LNCAP (cell line): ENCODE data around the gene CCN6.

Source experiments
- TF ChIP-seq, protein P1 (sequence below): fragments of 450-650 bp; IDR thresholded peaks from 2 replicates; pipeline ENCODE4 v1.5.1; 2017; ENCODE audit warnings: mild to moderate bottlenecking

CCN6 gene

DNA sequence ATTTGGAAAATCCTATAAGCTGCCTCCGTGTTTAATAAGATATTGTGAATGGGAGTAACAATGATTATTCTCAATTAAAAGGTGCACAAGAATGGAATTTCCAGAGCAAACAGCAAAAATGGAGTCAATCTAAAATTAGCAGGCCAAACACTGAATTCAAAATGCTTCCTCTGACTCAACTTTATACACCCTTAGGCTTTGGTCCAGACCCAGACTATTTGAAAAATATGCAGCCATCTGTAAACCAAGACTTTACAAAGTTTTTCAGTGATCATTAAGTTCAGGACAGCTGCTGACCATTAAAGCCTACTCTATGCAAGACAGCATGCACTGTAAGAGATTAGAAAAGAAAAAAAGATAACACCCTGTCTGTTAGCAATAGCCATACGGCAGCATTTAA, 39.4 kb upstream of the CCN6 start:
- TF ChIP-seq, protein P1, sequence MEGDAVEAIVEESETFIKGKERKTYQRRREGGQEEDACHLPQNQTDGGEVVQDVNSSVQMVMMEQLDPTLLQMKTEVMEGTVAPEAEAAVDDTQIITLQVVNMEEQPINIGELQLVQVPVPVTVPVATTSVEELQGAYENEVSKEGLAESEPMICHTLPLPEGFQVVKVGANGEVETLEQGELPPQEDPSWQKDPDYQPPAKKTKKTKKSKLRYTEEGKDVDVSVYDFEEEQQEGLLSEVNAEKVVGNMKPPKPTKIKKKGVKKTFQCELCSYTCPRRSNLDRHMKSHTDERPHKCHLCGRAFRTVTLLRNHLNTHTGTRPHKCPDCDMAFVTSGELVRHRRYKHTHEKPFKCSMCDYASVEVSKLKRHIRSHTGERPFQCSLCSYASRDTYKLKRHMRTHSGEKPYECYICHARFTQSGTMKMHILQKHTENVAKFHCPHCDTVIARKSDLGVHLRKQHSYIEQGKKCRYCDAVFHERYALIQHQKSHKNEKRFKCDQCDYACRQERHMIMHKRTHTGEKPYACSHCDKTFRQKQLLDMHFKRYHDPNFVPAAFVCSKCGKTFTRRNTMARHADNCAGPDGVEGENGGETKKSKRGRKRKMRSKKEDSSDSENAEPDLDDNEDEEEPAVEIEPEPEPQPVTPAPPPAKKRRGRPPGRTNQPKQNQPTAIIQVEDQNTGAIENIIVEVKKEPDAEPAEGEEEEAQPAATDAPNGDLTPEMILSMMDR, result no peak

DNA sequence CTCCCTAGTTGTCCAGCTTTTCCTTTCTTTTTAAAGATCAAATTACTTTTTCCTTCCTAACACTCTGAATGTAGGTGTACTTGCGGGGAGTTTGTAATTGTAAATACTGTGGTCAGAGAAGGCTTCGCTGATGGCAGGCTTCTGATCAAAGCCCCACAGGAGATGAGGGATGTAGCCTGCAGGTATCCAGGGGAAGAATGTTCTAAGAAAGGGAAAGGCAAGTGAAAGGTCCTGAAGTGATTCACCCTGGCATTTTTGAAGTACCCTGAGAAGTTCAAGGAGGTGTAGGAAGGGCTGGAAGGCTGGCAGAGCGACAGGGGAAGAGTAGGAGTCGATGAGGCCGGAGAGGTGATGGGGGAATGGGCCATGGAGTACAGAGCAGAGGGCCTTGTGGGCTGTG, 38.2 kb upstream of the CCN6 start:
- TF ChIP-seq, protein P1, result no peak

DNA sequence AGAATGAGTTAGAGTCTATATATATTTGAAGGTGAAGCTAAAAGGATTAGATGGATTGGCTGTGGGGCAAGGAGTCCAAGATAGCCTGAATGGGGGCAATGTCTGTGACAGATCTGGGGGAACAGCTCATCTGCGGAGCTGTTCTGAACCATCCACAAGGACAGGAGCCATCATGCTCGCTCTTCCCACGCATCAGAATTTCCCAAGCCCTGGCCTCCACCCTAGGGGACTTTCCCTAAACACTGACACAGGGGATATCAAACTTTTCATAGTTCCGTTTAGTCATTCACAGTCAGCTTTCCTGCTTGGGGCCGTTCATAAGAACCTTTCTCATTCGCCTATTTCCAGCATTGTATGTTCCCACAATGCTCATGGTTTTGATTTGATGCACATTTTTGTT, 37.6 kb upstream of the CCN6 start:
- TF ChIP-seq, protein P1, result no peak

GRCh38 chr6:112017169-112017568, 36.7 kb upstream of the CCN6 start:
- TF ChIP-seq, protein P1, result no peak

- TF ChIP-seq, protein P1, result no peak
Measured at GRCh38 chr6:112017760-112018537, 36.0 kb upstream of the CCN6 start.

- TF ChIP-seq, protein P1, result no peak
Measured at GRCh38 chr6:112018619-112019416, 35.1 kb upstream of the CCN6 start.

GRCh38 chr6:112019589-112019988, 34.3 kb upstream of the CCN6 start:
- TF ChIP-seq, protein P1, result no peak
